Endothelial cell of umbilical vein (primary cell): ENCODE measurements around the gene JMJD7.

Experiments used
- EZH2 ChIP-seq: IDR thresholded peaks from 2 replicates; pipeline ENCODE4 v1.6.1; 2012; ENCODE audit warnings: borderline replicate concordance, low read depth, mild to moderate bottlenecking, moderate library complexity, low read length, inconsistent platforms; ENCODE audit not compliant: severe bottlenecking
- JUN ChIP-seq: IDR thresholded peaks from 2 replicates; pipeline ENCODE4 v1.6.1; 2011; ENCODE audit warnings: borderline replicate concordance, low read depth; ENCODE audit not compliant: insufficient read length, insufficient read depth
- POLR2AphosphoS5 ChIP-seq: IDR thresholded peaks from 2 replicates; pipeline ENCODE4 v1.6.1; 2012; ENCODE audit warnings: low read depth, mild to moderate bottlenecking, control low read depth, low read length, moderate library complexity; ENCODE audit not compliant: insufficient read depth
- TF ChIP-seq, protein P1 (sequence below), 2 donors: IDR thresholded peaks; 1 replicate in 1 of 2; 2 replicates in 1 of 2; pipeline ENCODE4 v1.5.1; 2011; ENCODE audit warnings: low read length in 2 of 2, mild to moderate bottlenecking in 2 of 2, moderate library complexity in 2 of 2, control low read depth in 1 of 2, inconsistent platforms in 1 of 2, low read depth in 1 of 2; ENCODE audit not compliant: insufficient read depth in 1 of 2; ENCODE audit errors: extremely low read depth in 1 of 2

DNA sequence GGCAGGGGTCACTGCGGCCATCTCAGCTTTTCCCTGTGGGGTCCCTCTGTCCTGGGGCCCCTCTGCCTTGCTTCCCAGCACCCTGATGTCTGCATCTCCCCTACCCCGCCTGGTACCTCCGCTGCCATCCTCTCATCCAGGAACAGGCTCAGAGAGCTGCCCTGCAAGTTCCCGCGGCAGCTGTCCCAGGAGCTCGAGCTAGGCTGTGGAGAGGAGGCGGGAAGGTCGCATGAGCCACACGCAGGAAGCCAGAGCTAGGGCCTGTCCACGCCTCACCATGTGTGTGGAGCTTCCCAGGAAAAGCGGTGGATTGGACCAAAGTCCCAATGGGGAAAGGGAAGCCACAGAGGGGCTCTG, 23.3 kb downstream of the JMJD7 start:
- no peak for TF ChIP-seq JUN
- TF ChIP-seq EZH2, result no peak
- TF ChIP-seq, protein P1, sequence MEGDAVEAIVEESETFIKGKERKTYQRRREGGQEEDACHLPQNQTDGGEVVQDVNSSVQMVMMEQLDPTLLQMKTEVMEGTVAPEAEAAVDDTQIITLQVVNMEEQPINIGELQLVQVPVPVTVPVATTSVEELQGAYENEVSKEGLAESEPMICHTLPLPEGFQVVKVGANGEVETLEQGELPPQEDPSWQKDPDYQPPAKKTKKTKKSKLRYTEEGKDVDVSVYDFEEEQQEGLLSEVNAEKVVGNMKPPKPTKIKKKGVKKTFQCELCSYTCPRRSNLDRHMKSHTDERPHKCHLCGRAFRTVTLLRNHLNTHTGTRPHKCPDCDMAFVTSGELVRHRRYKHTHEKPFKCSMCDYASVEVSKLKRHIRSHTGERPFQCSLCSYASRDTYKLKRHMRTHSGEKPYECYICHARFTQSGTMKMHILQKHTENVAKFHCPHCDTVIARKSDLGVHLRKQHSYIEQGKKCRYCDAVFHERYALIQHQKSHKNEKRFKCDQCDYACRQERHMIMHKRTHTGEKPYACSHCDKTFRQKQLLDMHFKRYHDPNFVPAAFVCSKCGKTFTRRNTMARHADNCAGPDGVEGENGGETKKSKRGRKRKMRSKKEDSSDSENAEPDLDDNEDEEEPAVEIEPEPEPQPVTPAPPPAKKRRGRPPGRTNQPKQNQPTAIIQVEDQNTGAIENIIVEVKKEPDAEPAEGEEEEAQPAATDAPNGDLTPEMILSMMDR (IDR thresholded peaks at IDR 0.05; ENCODE audit: extremely low read depth in 1 of 2, insufficient read depth in 1 of 2, low read depth in 1 of 2, low read length in 2 of 2), result no peak
- TF ChIP-seq POLR2AphosphoS5, result no peak
